ENCODE data around the gene MAP1B. TPM values are rescaled to one million over a fixed set of nuclear protein-coding genes. Genes with fewer than 3 reads are reported as not detected.

Gene MAP1B
- polyA plus RNA-seq, 1 donor from 2014 or later: 234 TPM

- Histone ChIP-seq H3K27ac (ENCODE audit: low read length) (no peak overlapping the region), H4K20me1 (ENCODE audit: insufficient read depth) (no peaks in the 10 kb centered on the region), H3K36me3 (ENCODE audit: insufficient read depth, low read length) (no peaks in the 10 kb centered on the region), H3K9me2 (ENCODE audit: insufficient read depth, low read length) (no peaks in the 10 kb centered on the region), H3F3A (ENCODE audit: insufficient read depth, low read length, poor library complexity, severe bottlenecking) (no peaks in the 10 kb centered on the region), H3K9ac (ENCODE audit: low read length) (no peak overlapping the region), H3K4me2 (ENCODE audit: low read length) (no peak overlapping the region), H2AFZ (ENCODE audit: low read depth, low read length) (no peak overlapping the region), H3K27me3 (ENCODE audit: insufficient read depth, low read depth, low read length) (no peaks in the 10 kb centered on the region), H3K9me3 (ENCODE audit: low read length) (no peaks in the 10 kb centered on the region), H3K79me2 (replicated peaks; ENCODE audit: insufficient read depth, low read length) (peaks cover 9% of the 10 kb centered on the region), H3K4me3 (ENCODE audit: low read length) (no peak overlapping the region)
- TF ChIP-seq EP300 (conservative IDR thresholded peaks at IDR 0.05; ENCODE audit: poor library complexity, severe bottlenecking): no peak
- no peak for TF ChIP-seq MXI1 (conservative IDR thresholded peaks at IDR 0.05; ENCODE audit: poor library complexity, severe bottlenecking)
- TF ChIP-seq TAF1 (IDR thresholded peaks at IDR 0.05; ENCODE audit: low read depth): no peak
- TF ChIP-seq EZH2 (IDR thresholded peaks at IDR 0.05; ENCODE audit: borderline replicate concordance, insufficient read depth, low read length, poor library complexity, severe bottlenecking): no peak
- TF ChIP-seq SMC3 (conservative IDR thresholded peaks at IDR 0.05; ENCODE audit: poor library complexity): no peak
These were observed 141.2 kb downstream of the MAP1B start for GRCh38 chr5:72248410-72248981.

GRCh38 chr5:72251386-72251785, 144.1 kb downstream of the MAP1B start:
- Histone ChIP-seq H3F3A (ENCODE audit: insufficient read depth, low read length, poor library complexity, severe bottlenecking) (no peaks in the 10 kb centered on the region), H3K36me3 (ENCODE audit: insufficient read depth, low read length) (no peaks in the 10 kb centered on the region), H3K4me2 (ENCODE audit: low read length) (no peak overlapping the region), H3K27me3 (ENCODE audit: insufficient read depth, low read depth, low read length) (no peaks in the 10 kb centered on the region), H2AFZ (ENCODE audit: low read depth, low read length) (no peak overlapping the region), H3K9me2 (ENCODE audit: insufficient read depth, low read length) (no peaks in the 10 kb centered on the region), H3K79me2 (replicated peaks; ENCODE audit: insufficient read depth, low read length) (no peaks in the 10 kb centered on the region), H3K27ac (ENCODE audit: low read length) (no peak overlapping the region), H3K9ac (ENCODE audit: low read length) (no peak overlapping the region), H3K4me3 (ENCODE audit: low read length) (no peak overlapping the region), H3K9me3 (ENCODE audit: low read length) (no peaks in the 10 kb centered on the region), H4K20me1 (ENCODE audit: insufficient read depth) (no peaks in the 10 kb centered on the region)
- TF ChIP-seq EP300 (conservative IDR thresholded peaks at IDR 0.05; ENCODE audit: poor library complexity, severe bottlenecking) (no peak), POLR2AphosphoS5 (IDR thresholded peaks at IDR 0.05) (no peak), EZH2 (IDR thresholded peaks at IDR 0.05; ENCODE audit: borderline replicate concordance, insufficient read depth, low read length, poor library complexity, severe bottlenecking) (no peak), MXI1 (conservative IDR thresholded peaks at IDR 0.05; ENCODE audit: poor library complexity, severe bottlenecking) (no peak), CTCF (IDR thresholded peaks at IDR 0.05; ENCODE audit: poor library complexity, severe bottlenecking) (no peak), RAD21 (conservative IDR thresholded peaks at IDR 0.05) (no peak)

- H3K79me2 ChIP-seq (replicated peaks; ENCODE audit: insufficient read depth, low read length): no peaks in the 10 kb centered on the region
- H3K9me3 ChIP-seq (ENCODE audit: low read length): no peaks in the 10 kb centered on the region
- no peaks in the 10 kb centered on the region for H3F3A ChIP-seq (ENCODE audit: insufficient read depth, low read length, poor library complexity, severe bottlenecking)
- no peaks in the 10 kb centered on the region for H4K20me1 ChIP-seq (ENCODE audit: insufficient read depth)
- no peaks in the 10 kb centered on the region for H3K36me3 ChIP-seq (ENCODE audit: insufficient read depth, low read length)
- no peak overlapping the region for H3K27ac ChIP-seq (ENCODE audit: low read length)
- no peak overlapping the region for H3K9ac ChIP-seq (ENCODE audit: low read length)
- no peaks in the 10 kb centered on the region for H3K27me3 ChIP-seq (ENCODE audit: insufficient read depth, low read depth, low read length)
- no peaks in the 10 kb centered on the region for H3K9me2 ChIP-seq (ENCODE audit: insufficient read depth, low read length)
- TF ChIP-seq POLR2AphosphoS5 (IDR thresholded peaks at IDR 0.05) (no peak), TAF1 (IDR thresholded peaks at IDR 0.05; ENCODE audit: low read depth) (no peak), RAD21 (conservative IDR thresholded peaks at IDR 0.05) (no peak), MXI1 (conservative IDR thresholded peaks at IDR 0.05; ENCODE audit: poor library complexity, severe bottlenecking) (no peak), EP300 (conservative IDR thresholded peaks at IDR 0.05; ENCODE audit: poor library complexity, severe bottlenecking) (no peak), EZH2 (IDR thresholded peaks at IDR 0.05; ENCODE audit: borderline replicate concordance, insufficient read depth, low read length, poor library complexity, severe bottlenecking) (no peak), CTCF (IDR thresholded peaks at IDR 0.05; ENCODE audit: poor library complexity, severe bottlenecking) (no peak), REST (IDR thresholded peaks at IDR 0.05; ENCODE audit: borderline replicate concordance) (no peak), SMC3 (conservative IDR thresholded peaks at IDR 0.05; ENCODE audit: poor library complexity) (no peak)
- H3K4me3 ChIP-seq (ENCODE audit: low read length): no peak overlapping the region
- no peak overlapping the region for H3K4me2 ChIP-seq (ENCODE audit: low read length)
- no peak overlapping the region for H2AFZ ChIP-seq (ENCODE audit: low read depth, low read length)
These were observed 144.7 kb downstream of the MAP1B start for GRCh38 chr5:72252008-72252407.
